HG02981 (cell line): Measurements from ENCODE around the gene AEBP2.
"Not testable (repeated sequence)": the region's sequence is repeated elsewhere in the genome, so short reads cannot be mapped to it uniquely, and the experiment has no call there.

Experiments used
- ATAC-seq: cut with Tn5 transposase; IDR thresholded peaks from one replicate; pipeline ENCODE4 v1.9.1; 2021; ENCODE audit warnings: mild to moderate bottlenecking, moderate library complexity; ENCODE audit not compliant: unreplicated experiment

The AEBP2 gene

DNA sequence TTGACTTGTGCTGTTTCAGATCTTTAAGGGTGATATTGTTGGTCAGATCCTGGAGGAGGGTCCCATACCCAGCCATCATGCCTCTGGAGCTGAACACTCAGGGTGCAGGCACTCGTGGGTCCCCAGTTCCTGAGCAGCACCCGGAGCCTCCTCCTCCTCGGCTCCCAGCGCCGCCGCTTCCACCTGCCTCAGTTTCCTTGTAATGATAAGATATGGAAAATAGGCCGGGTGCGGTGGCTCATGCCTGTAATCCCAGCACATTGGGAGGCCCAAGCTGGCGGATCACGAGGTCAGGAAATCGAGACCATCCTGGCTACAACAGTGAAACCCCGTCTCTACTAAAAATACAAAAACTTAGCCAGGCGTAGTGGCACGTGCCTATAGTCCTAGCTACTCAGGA lies 20.2 kb upstream of the AEBP2 start:
- ATAC-seq: no peak

DNA sequence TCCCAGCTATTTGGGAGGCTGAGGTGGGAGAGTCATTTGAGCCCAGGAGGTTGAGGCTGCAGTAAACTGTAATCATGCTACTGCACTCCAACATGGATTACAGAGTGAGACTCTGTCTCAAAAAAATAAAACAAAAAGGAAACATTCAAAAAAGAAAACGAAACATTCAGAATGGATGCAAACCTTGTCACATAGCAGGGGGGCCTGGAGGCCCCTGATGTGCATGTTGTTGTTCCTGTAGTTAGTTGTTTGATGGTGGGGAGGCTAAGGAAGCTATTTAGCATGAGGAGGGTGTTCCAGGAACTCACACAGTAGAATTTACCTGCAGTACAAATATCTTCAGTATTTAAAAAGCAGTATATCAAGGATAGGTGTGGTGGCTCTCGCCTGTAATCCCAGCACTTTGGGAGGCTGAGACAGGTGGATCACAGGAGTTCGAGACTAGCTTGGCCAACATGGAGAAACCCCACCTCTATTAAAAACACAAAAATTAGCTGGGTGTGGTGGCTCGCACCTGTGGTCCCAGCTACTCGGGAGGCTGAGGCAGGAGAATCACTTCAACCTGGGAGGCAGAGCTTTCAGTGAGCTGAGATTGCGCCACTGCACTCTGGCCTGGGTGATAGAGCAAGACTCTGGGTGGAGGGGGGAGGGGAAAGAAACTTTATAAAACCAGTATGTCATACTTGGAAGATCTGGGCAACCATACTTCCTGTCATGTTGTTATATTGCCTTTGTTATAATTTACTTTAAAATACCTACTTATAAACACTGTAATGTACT lies 17.6 kb upstream of the AEBP2 start:
- ATAC-seq: no peak

DNA sequence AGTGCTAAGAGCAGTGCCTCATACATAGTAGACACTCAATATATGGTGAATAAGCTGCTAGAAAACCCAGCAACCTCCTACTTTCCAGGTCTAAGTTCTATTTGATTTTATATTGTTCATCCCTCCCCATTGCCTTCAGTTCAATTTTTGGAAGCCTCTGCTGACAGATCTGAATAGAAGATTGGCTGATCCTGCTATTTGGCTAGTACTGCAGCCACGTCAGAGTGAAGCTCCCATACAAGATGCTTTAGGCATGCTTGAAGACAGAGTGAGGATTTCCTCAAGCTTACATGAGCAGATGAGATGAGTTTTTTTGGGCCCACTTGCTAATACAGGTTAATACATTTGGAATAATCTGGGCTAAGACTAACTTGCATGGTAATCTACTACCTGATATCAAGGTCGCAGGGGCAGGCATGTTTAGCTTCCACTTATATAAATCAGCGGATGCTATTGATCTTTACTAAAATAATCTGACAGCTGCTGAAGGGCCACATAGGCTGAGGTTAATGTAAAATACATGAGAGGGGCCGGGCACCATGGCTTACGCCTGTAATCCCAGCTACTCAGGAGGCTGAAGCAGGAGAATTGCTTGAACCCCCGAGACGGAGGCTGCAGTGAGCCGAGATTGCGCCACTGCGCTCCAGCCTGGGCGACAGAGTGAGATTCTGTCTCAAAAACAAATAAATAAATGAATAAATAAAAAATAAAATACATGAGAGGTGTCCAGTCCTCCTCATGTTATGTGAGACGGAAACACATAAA lies 15.9 kb upstream of the AEBP2 start:
- no peak for ATAC-seq

DNA sequence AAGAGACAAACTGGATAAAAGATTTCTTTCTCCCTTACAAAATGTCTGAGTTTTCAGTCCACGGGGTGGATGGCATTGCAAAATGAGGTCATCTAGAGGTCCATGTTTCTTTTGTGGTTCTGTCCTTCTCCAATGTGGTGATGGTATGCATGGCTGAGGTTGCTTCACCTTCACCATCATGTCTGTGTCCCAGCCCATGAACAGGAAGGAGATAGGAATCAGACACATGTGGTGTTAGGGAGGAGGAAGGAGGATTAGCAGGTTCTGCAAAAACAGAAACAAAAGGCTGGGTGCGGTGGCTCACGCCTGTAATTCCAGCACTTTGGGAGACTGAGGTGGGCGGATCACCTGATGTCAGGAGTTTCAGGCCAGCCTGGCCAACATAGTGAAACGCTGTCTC lies 11.0 kb upstream of the AEBP2 start:
- no peak for ATAC-seq

DNA sequence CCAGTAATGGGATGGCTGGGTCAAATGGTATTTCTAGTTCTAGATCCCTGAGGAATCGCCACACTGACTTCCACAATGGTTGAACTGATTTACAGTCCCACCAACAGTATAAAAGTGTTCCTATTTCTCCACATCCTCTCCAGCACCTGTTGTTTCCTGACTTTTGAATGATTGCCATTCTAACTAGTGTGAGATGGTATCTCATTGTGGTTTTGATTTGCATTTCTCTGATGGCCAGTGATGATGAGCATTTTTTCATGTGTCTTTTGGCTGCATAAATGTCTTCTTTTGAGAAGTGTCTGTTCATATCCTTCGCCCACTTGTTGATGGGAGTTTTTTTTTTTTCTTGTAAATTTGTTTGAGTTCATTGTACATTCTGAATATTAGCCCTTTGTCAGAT lies 9.8 kb upstream of the AEBP2 start:
- not testable (repeated sequence) for ATAC-seq

DNA sequence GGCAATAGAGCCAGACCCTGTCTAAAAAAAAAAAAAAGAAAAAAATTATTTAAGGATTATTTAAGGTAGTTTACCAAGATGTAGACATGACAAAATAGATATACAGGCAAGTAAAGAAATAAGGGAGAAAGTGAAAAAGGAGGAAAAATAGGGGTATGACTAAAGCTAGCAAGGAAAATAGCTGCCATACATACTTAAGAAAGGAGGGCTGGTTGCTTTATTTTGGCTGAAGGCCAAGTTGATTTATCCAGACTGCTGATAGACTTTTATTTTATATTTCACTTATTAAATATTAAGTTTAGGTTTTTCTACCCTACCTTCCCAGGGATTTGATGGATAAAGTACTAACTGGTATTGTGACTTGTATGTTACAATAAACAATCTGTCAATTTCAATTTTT lies 8.3 kb upstream of the AEBP2 start:
- ATAC-seq: no peak

DNA sequence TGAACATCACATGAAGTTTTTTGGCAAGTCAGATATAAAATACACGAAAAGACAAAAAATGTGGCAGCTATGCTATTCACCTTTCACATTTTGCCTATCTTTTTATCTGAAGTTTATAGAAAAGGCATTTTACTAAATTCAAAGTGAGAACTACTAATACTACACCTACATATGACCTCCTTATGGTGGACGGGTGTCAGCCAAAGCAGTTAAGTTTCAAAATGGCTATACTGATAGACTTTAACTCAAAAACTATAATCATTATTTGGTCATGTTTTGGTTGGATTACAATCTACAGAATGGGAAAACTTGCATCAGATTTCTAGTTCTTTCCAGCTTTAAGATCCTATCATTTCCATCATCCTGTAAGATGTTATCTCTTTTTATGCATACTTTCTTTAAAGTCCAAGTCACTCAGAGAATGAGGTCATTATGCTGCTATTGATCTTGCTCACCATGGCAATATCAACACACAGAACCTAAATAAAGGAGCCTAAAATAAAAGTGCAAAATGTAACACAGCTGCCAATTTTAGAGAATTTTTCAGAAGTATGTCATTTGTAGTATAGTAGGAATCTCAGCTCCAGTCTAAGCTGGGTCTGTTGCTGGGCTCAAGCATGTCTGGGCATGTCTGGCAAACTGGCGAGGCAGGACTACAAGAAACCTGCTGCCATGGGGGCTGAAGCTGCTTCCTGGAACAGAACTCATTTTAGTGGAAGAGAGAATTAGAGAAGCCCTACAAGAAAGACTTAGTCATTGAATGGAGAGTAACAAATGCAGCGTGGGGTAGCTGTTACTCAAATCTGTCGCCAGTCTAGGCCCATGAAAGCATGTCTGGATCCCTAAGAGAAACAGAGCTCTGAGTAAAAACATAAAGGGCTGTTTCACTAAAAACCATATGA lies 7.6 kb upstream of the AEBP2 start:
- peak; percentile 46 for ATAC-seq

DNA sequence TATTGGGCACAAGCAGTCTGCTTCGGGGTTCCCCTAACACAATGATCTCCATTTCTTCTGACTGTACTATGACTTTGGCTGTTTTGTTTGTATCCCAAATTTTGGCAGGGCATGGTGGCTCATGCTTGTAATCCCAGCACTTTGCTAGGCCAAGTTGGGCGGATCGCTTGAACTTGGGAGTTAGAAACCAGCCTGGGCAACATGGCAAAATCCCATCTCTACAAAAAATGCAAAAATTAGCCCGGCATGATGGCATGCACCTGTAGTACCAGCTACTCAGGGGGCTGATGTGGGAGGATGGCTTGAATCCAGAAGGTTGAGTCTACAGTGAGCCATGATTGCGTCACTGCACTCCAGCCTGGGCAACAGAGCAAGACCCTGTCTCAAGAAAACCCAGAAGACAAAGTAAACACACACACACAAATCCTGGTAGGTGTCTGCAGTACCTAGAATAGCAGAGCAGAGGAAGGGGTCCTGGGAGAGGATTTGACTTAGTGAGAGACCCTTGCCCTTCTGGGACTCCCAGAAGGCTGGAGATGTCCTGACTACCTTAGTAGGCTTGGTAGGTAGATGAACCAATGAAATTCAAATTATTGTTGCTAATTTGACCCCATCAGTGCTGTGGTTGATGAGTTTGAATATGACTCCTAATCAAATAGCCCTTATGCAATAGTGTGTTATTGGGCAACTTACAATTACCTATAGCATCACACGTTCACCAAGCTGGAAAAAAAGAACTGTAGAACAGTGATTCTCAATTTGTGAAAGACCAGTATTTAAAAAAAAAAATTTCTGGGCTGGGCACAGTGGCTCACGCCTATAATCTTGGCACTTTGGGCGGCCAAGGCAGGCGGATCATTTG lies 6.8 kb upstream of the AEBP2 start:
- ATAC-seq: no peak

DNA sequence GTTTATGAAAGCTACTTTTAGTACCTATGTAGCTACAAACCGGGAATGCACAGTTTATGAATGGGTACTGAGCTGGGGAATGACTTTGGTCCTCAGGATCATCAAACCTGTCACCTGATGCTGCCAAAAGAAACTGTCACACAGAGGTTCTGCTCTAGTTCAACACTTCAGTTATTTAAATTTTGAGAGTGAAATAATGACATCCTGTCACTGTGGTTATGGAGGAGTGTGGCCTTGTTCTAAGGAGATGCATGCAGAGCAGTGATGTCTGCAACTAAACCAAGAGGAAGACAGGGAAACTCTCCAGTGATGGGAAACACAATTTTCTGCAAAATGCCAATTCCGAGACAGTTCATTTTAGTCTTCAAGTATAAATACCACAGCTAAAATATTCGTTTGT lies 4.8 kb upstream of the AEBP2 start:
- ATAC-seq: no peak

DNA sequence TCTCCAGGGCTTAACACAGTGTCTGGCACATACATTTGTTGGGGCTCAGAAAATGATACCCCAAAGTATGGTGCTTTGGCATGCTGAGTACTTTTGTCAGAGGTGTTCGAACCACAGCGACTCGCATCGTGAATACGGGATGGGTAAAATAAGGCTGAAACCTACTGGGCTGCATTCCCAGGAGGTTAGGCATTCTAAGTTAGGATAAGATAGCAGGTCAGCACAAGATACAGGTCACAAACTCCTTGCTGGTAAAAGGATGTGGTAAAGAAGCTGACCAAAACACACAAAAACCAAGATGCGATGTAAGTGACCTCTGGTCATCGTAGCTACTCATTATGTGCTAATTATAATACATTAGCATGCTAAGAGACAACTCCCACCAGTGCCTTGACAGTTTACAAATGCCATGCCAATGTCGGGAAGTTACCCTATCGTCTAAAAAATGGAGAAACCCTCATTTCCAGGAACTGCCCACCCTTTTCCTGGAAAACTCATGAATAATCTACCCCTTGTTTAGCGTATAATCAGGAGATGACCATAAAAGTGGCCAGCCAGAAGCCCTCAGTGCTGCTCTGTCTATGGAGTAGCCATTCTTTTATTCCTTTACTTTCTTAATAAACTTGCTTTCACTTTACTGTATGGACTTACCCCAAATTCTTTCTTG lies 3.3 kb upstream of the AEBP2 start:
- ATAC-seq: no peak

DNA sequence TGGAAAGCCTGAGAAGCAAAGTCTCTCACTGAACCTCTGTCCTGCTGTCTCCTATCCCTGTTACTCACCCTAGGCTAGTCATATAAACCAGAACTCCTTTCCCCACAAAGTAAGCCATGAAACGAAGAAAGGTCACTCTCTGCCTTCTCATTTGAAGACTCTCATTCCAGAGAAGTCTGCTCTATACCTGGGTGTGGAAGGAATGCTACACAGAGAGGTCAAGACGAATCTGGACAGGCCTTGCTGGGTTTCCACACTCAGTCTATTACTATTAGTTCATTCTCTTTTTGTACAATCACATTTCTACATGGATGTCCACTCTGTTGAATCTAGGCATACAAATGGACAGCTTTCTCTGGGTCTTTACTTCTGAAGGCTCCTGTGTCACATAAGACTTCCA lies 2.4 kb upstream of the AEBP2 start:
- ATAC-seq: no peak

DNA sequence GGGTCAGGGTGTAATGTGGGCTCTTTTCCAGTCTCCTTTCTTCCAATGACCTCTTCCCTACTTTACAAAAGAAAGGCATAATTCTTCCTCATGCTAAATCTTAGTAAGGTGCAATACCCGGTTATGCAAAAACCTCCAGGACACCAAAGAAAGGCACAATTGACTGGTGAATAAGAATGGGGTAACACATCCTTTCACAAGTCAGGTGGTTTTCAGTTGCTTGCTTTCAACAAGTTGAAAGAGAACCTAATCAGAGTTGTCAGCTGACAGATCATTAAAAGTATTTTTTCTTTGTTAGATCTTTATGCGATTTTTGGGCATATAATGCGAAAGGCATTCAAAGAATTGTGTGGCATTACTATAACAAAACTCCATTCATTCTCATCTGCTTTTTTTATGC lies 1.3 kb upstream of the AEBP2 start:
- no peak for ATAC-seq

DNA sequence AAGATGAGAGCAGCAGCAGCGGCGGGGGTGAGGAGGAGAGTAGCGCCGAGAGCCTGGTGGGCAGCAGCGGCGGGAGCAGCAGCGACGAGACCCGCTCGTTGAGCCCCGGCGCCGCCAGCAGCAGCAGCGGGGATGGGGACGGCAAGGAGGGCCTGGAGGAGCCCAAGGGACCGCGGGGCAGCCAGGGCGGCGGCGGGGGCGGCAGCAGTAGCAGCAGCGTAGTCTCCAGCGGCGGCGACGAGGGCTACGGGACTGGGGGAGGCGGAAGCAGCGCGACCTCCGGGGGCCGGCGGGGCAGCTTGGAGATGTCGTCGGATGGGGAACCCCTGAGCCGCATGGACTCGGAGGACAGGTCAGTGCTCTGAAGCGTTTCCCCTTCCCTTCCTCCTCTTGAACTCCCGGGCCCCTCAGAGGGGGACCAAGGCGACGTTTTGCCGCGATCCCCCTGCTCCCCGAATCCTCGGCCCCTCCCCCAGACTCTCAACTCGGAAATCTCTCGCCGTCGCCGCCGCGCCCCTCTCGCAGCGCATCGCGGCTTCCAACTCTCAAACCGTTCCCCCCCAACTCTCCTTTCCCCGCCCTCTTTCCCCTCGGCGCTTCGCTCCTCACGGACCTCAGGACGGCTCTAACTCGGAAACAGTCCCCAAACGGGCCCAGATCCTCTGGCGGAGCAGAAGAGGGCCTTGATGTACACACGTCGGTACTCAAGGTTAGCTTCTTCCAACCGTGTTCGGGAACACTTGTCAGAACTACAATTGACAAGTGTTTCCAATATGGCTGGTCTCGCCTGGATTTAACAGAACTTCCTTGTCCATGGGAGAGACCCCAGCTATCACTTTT lies 947 bp downstream of the AEBP2 start:
- peak; percentile 30 for ATAC-seq

DNA sequence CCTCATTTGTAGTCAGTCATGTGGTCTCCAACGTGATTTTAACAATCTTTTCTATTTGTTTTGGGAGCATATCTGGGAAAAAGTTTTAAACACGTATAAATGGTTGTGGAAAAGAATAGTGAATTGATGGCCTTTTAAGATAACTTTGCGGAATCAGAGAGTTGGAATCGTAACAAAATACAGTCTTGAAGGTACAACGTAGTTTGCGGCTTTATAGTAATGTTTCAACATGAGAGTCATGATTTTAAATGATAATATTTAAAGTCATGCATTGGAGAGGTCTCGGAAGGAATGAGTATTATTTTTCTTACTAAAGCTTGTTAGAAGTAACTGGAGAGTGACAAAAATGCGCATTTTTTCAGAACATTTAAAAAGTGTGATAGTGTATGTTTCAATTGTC lies 1.6 kb downstream of the AEBP2 start:
- ATAC-seq: no peak

DNA sequence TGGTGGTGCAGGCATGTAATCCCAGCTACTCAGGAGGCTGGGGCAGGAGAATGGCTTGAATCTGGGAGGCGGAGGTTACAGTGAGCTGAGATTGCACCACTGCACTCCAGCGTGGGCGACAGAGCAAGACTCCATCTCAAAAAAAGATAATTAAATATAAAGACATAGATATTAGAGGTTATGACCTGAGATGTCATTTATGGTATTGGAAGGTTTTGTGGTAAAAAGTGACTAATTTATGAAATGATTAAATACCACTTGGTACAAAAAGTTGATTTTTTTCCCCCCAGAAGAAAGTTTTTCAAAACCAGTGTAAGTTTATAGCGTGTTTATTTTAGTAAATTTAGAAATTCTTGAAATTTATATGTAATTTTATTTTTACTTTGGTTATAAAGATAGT lies 4.3 kb downstream of the AEBP2 start:
- no peak for ATAC-seq

DNA sequence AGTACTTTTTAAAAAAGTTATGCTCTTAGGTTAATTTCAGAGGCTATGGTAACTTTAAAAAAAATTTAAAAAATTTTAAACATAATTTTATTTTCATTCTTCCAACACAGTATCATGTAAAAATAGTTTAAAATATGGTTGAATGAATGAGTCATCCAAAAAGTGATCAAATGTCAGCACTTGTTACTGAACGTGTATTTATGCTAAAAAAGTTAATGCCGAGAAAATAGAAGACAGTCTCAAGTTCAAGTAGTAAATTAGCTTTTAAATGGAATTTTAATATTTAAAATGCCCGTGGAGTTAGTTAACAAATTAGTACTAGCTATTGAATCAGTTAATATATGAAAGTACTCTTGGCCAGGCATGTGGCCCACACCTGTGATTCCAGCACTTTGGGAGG lies 4.8 kb downstream of the AEBP2 start:
- no peak for ATAC-seq

DNA sequence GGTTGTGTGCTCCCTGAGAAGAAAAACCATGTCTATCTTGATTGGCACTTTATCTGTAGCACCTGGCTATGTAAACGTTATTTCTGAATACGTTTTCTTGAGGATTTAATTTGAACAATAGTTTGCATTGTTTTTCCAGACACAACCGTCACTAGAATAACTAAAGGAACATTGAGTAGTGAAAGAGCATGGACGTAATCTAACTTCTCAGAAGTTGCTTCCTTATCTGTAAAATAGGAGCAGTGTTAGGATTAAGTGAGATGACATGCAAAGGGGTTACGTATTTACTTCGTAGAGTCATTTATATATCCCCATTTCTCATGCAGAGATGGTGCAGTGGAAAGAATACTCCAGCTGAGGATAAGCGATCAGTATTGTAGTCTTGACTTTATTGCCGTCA lies 8.1 kb downstream of the AEBP2 start:
- ATAC-seq: no peak

DNA sequence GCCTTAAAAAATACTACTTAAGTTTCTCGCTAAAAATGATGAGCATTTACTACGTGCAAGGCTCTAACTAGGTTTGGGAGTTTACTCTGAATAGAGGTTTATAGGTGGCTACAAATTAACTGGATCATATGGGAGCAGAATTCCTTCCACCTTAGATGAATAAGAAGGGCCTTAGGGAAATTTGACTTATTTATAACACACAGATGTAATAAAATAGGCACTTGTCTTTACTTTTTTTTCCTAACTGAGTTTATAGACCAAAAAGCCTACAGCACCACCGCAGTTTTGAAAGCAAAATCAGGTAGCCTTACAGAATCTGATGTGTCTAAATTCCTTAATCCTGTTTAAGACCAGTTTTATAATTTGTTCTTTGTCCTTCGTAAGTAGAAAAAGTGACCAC lies 10.5 kb downstream of the AEBP2 start:
- no peak for ATAC-seq

DNA sequence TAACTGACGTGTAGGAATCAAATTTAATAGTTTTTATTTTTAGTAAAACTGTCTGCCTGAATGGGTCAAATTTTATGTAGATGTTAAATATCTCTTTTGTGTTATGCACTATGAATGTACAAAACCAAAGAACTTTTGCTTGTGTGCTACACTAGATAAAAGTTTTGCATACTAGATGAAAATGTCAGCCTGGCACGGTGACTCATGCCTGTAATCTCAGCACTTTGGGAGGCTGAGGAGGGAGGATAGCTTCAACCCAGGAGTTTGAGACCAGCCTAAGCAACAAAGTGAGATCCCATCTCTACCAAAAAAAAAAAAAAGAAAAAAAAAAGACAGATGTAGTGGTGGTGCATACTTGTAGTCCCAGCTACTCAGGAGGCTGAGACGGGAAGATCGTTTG lies 11.1 kb downstream of the AEBP2 start:
- no peak for ATAC-seq
